Peyer's patch (tissue), 4 donors: ENCODE results near the gene OR9A2. TPM values are rescaled to one million over a fixed set of nuclear protein-coding genes. Genes with fewer than 3 reads are reported as not detected.

ENCODE experiments used
- DNase-seq, 3 donors: peaks; one replicate each; pipeline ENCODE4 v3.0.0-alpha.2; 2017 to 2019
- H3K27ac ChIP-seq, 4 donors: fragments of 200-600 bp; sonication (generic); one replicate each; pipeline ENCODE4 v1.5.1; 2016 to 2019
- H3K27me3 ChIP-seq, 2 donors: fragments of 200-600 bp; sonication (generic); one replicate each; pipeline ENCODE4 v1.5.1; 2019
- H3K36me3 ChIP-seq, 3 donors: fragments of 200-600 bp; sonication (generic); one replicate each; pipeline ENCODE4 v1.5.1; 2016 to 2019
- H3K4me1 ChIP-seq, 4 donors: fragments of 200-600 bp; sonication (generic); one replicate each; pipeline ENCODE4 v1.5.1; 2016 to 2019
- H3K4me3 ChIP-seq, 4 donors: fragments of 200-600 bp; sonication (generic); 1 replicate in 3 of 4; 2 replicates in 1 of 4; pipeline ENCODE4 v1.5.1; 2016 to 2019; ENCODE audit warnings: mild to moderate bottlenecking in 1 of 4
- H3K9me3 ChIP-seq, 4 donors: fragments of 200-600 bp; sonication (generic); one replicate each; pipeline ENCODE4 v1.5.1; 2016 to 2019; ENCODE audit warnings: mild to moderate bottlenecking in 1 of 4
- CTCF ChIP-seq, 6 experiments: fragments of 450-650 bp in 4 of 6; fragments of 200-600 bp in 2 of 6; sonication (generic) in 1 of 6; IDR thresholded peaks; one replicate each; pipeline ENCODE4 v1.5.1; 2017 to 2019; ENCODE audit warnings: antibody characterized with exemption in 6 of 6, mild to moderate bottlenecking in 3 of 6, moderate library complexity in 1 of 6
- POLR2A ChIP-seq, 2 donors: fragments of 450-650 bp; IDR thresholded peaks; one replicate each; pipeline ENCODE4 v1.5.1; 2017; ENCODE audit warnings: antibody characterized with exemption in 2 of 2, mild to moderate bottlenecking in 2 of 2, moderate library complexity in 2 of 2
- total RNA-seq, 4 donors: library from RNA; depleted of rRNA; stranded (reverse); fragments of >200 nt; gene quantifications; one replicate each; pipeline ENCODE4 v1.1.0, GENCODE V29; 2016

Gene OR9A2
- total RNA-seq, 4 donors from 2014 or later, result not detected

- DNase-seq, result no peak
- no peaks in the 10 kb centered on the region for H3K9me3 ChIP-seq
- TF ChIP-seq CTCF (IDR thresholded peaks at IDR 0.05) (no peak), POLR2A (IDR thresholded peaks at IDR 0.05) (no peak)
These were observed 14.4 kb upstream of the OR9A2 start for GRCh38 chr7:143041346-143041745.

GRCh38 chr7:143040209-143040715 lies 13.3 kb upstream of the OR9A2 start:
- no peaks in the 10 kb centered on the region for H3K27me3 ChIP-seq
- no peak overlapping the region for H3K27ac ChIP-seq
- TF ChIP-seq POLR2A (IDR thresholded peaks at IDR 0.05) (no peak), CTCF (IDR thresholded peaks at IDR 0.05) (no peak)
- peaks cover 0 to 4% (median 0%) of the 10 kb centered on the region in 4 donors for H3K4me1 ChIP-seq
- H3K9me3 ChIP-seq, result no peaks in the 10 kb centered on the region
- H3K4me3 ChIP-seq, result no peak overlapping the region
- no peaks in the 10 kb centered on the region for H3K36me3 ChIP-seq
- DNase-seq, result no peak

More at GRCh38 chr7:143041346-143041745, 14.4 kb upstream of the OR9A2 start:
- H3K4me1 ChIP-seq, result peaks cover 0 to 4% (median 0%) of the 10 kb centered on the region in 4 donors
- H3K27ac ChIP-seq, result no peak overlapping the region
- H3K27me3 ChIP-seq, result no peaks in the 10 kb centered on the region
- H3K36me3 ChIP-seq, result no peaks in the 10 kb centered on the region
- no peak overlapping the region for H3K4me3 ChIP-seq

GRCh38 chr7:143038635-143039034 lies 11.7 kb upstream of the OR9A2 start:
- no peaks in the 10 kb centered on the region for H3K36me3 ChIP-seq
- TF ChIP-seq POLR2A (IDR thresholded peaks at IDR 0.05) (no peak), CTCF (IDR thresholded peaks at IDR 0.05) (no peak)
- no peak overlapping the region for H3K27ac ChIP-seq
- no peaks in the 10 kb centered on the region for H3K27me3 ChIP-seq
- H3K9me3 ChIP-seq, result no peaks in the 10 kb centered on the region
- H3K4me3 ChIP-seq, result no peak overlapping the region
- H3K4me1 ChIP-seq, result peaks cover 0 to 4% (median 0%) of the 10 kb centered on the region in 4 donors
- DNase-seq, result no peak

GRCh38 chr7:143027683-143028082 lies 751 bp upstream of the OR9A2 start:
- TF ChIP-seq POLR2A (IDR thresholded peaks at IDR 0.05), result no peak
- TF ChIP-seq CTCF (IDR thresholded peaks at IDR 0.05), result no peak
- Histone ChIP-seq H3K4me3 (no peak overlapping the region), H3K36me3 (no peaks in the 10 kb centered on the region), H3K27ac (no peak overlapping the region), H3K4me1 (no peaks in the 10 kb centered on the region), H3K9me3 (no peaks in the 10 kb centered on the region), H3K27me3 (no peaks in the 10 kb centered on the region)
- DNase-seq, result no peak

- Histone ChIP-seq H3K27ac (no peak overlapping the region), H3K4me1 (no peaks in the 10 kb centered on the region), H3K27me3 (no peaks in the 10 kb centered on the region), H3K4me3 (no peak overlapping the region), H3K36me3 (no peaks in the 10 kb centered on the region), H3K9me3 (no peaks in the 10 kb centered on the region)
- TF ChIP-seq CTCF (IDR thresholded peaks at IDR 0.05), result no peak
- no peak for TF ChIP-seq POLR2A (IDR thresholded peaks at IDR 0.05)
- DNase-seq, result no peak
These were observed 1.6 kb downstream of the OR9A2 start for GRCh38 chr7:143025371-143025770.

GRCh38 chr7:143023047-143023446 lies 3.9 kb downstream of the OR9A2 start:
- no peaks in the 10 kb centered on the region for H3K4me1 ChIP-seq
- DNase-seq, result no peak
- no peaks in the 10 kb centered on the region for H3K27me3 ChIP-seq
- H3K27ac ChIP-seq, result no peak overlapping the region
- no peak overlapping the region for H3K4me3 ChIP-seq
- no peaks in the 10 kb centered on the region for H3K9me3 ChIP-seq
- no peaks in the 10 kb centered on the region for H3K36me3 ChIP-seq
- TF ChIP-seq POLR2A (IDR thresholded peaks at IDR 0.05), result no peak
- no peak for TF ChIP-seq CTCF (IDR thresholded peaks at IDR 0.05)
